Loucy (cell line): ENCODE data around the gene USP15.

Source experiments
- EZH2phosphoT487 ChIP-seq: fragments of 200-600 bp; IDR thresholded peaks from 2 replicates; pipeline ENCODE4 v1.6.1; 2018; ENCODE audit warnings: antibody characterized with exemption, mild to moderate bottlenecking, moderate library complexity, borderline replicate concordance
- TF ChIP-seq, protein P1 (sequence below): fragments of 200-600 bp; sonication (generic); conservative IDR thresholded peaks from 2 replicates; pipeline ENCODE4 v1.5.1; 2014; ENCODE audit warnings: mild to moderate bottlenecking, antibody characterized with exemption, low read length

DNA sequence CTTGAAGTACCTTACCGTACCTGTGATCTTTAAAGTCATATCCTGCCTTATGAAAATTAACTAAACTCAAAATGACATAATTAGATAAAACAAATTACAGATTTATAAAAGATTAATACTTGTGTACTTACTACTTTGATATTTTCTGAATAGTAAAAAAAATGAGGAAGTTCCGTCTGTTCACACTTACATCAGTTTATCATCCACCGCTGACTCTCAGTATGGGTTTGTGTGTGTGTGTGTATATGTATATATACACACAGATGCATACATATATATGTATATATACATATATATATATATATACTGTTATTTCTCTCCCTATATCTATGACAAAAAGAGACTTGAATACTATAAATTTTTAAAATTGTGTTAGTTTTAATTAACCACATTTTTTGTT lies 141.4 kb downstream of the USP15 start:
- TF ChIP-seq, protein P1, sequence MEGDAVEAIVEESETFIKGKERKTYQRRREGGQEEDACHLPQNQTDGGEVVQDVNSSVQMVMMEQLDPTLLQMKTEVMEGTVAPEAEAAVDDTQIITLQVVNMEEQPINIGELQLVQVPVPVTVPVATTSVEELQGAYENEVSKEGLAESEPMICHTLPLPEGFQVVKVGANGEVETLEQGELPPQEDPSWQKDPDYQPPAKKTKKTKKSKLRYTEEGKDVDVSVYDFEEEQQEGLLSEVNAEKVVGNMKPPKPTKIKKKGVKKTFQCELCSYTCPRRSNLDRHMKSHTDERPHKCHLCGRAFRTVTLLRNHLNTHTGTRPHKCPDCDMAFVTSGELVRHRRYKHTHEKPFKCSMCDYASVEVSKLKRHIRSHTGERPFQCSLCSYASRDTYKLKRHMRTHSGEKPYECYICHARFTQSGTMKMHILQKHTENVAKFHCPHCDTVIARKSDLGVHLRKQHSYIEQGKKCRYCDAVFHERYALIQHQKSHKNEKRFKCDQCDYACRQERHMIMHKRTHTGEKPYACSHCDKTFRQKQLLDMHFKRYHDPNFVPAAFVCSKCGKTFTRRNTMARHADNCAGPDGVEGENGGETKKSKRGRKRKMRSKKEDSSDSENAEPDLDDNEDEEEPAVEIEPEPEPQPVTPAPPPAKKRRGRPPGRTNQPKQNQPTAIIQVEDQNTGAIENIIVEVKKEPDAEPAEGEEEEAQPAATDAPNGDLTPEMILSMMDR = no peak
- no peak for TF ChIP-seq EZH2phosphoT487
